ENCODE measurements around the gene SHISAL1.

- TF ChIP-seq POLR2A (IDR thresholded peaks at IDR 0.05; ENCODE audit: low read depth, low read length) (no peak), POLR2AphosphoS5 (IDR thresholded peaks at IDR 0.05; ENCODE audit: low read depth, low read length) (no peak), TAF1 (IDR thresholded peaks at IDR 0.05; ENCODE audit: borderline replicate concordance, low read depth, low read length) (no peak)
Observed at GRCh38 chr22:44305455-44305854, 7.3 kb downstream of the SHISAL1 start.
